ENCODE results near the gene STEAP2.

- TF ChIP-seq CTCF (IDR thresholded peaks at IDR 0.05; ENCODE audit: low read depth, low read length) (no peak), EZH2phosphoT487 (IDR thresholded peaks at IDR 0.05; ENCODE audit: low read depth) (no peak)
Observed at GRCh38 chr7:90209776-90210175, 1.8 kb upstream of the STEAP2 start.

All from OCI-LY3 (cell line).